Measurements from ENCODE around the gene LSM12. TPM values are rescaled to one million over a fixed set of nuclear protein-coding genes. Genes with fewer than 3 reads are reported as not detected.

The LSM12 gene
- total RNA-seq, 1 donor from 2014 or later, result 69.6 TPM

GRCh38 chr17:44008205-44008909 is 58.1 kb downstream of the LSM12 start:
- peaks cover 2% of the 10 kb centered on the region for H3K36me3 Mint-ChIP-seq
- H3K27me3 Mint-ChIP-seq (ENCODE audit: insufficient read depth, low read depth), result peaks cover 29% of the 10 kb centered on the region
- Histone ChIP-seq H3K4me2 (peak overlapping the region; percentile 84), H3K36me3 (no peaks in the 10 kb centered on the region), H3K9ac (no peak overlapping the region), H3K27ac (no peak overlapping the region), H3F3A (ENCODE audit: low read depth) (peaks cover 28% of the 10 kb centered on the region), H3K9me3 (ENCODE audit: low read depth) (no peaks in the 10 kb centered on the region), H3K4me1 (peaks cover 19% of the 10 kb centered on the region), H3K79me2 (ENCODE audit: low read depth) (no peaks in the 10 kb centered on the region), H3K27me3 (peaks cover 39% of the 10 kb centered on the region), H3K4me3 (no peak overlapping the region), H2AFZ (replicated peaks) (no peak overlapping the region), H4K20me1 (ENCODE audit: low read depth) (peaks cover 23% of the 10 kb centered on the region)
- H3K4me3 Mint-ChIP-seq, result peak overlapping the region; percentile 94
- TF ChIP-seq, protein P1, sequence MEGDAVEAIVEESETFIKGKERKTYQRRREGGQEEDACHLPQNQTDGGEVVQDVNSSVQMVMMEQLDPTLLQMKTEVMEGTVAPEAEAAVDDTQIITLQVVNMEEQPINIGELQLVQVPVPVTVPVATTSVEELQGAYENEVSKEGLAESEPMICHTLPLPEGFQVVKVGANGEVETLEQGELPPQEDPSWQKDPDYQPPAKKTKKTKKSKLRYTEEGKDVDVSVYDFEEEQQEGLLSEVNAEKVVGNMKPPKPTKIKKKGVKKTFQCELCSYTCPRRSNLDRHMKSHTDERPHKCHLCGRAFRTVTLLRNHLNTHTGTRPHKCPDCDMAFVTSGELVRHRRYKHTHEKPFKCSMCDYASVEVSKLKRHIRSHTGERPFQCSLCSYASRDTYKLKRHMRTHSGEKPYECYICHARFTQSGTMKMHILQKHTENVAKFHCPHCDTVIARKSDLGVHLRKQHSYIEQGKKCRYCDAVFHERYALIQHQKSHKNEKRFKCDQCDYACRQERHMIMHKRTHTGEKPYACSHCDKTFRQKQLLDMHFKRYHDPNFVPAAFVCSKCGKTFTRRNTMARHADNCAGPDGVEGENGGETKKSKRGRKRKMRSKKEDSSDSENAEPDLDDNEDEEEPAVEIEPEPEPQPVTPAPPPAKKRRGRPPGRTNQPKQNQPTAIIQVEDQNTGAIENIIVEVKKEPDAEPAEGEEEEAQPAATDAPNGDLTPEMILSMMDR (IDR thresholded peaks at IDR 0.05), result no peak
- no peak for TF ChIP-seq EZH2phosphoT487 (IDR thresholded peaks at IDR 0.05)
- TF ChIP-seq EZH2 (IDR thresholded peaks at IDR 0.05), result no peak
- H3K27ac Mint-ChIP-seq, result no peak overlapping the region
- H3K9me3 Mint-ChIP-seq, result no peaks in the 10 kb centered on the region
- DNase-seq (ENCODE audit: low spot score), result no peak
- peaks cover 19% of the 10 kb centered on the region for H3K4me1 Mint-ChIP-seq

DNA sequence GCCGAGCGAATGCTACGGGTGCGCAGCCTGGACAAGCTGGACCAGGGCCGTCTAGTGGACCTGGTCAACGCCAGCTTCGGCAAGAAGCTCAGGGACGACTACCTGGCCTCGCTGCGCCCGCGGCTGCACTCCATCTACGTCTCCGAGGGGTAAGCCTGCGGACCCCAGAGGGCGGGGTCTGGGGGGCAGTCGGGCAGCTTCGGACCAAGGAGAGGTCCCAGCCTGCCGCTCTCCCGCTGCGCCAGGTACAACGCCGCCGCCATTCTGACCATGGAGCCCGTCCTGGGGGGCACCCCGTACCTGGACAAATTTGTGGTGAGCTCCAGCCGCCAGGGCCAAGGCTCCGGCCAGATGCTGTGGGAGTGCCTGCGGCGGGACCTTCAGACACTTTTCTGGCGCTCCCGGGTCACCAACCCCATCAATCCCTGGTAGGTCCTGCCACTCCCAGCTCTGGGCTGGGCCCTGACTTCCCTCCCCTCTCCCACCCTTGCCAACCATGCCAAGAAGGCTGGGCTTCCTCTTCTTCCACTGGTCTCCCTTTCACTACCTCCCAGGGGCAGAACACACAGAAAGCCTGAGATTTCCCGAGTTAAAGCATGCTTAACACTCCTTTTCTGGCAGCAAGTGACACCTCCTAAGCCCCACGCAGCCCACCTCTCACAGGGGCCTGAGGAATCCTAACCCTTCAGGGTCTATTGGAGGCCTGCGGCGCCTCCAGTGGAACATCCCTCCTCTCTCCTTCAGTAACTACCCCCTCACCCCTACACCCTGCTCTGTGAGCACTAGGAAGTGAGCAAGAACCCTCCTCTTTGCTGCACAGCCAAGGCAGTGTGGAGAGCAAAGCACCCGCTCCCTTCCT is 58.9 kb downstream of the LSM12 start:
- no peak overlapping the region for H3K9ac ChIP-seq
- no peaks in the 10 kb centered on the region for H3K9me3 ChIP-seq (ENCODE audit: low read depth)
- no peaks in the 10 kb centered on the region for H3K79me2 ChIP-seq (ENCODE audit: low read depth)
- H3K27me3 Mint-ChIP-seq (ENCODE audit: insufficient read depth, low read depth), result peaks cover 31% of the 10 kb centered on the region
- H3K27ac Mint-ChIP-seq, result no peak overlapping the region
- H3K4me1 ChIP-seq, result peaks cover 19% of the 10 kb centered on the region
- H3K4me3 ChIP-seq, result peak overlapping the region; percentile 71
- peak overlapping the region; percentile 94 for H3K4me3 Mint-ChIP-seq
- TF ChIP-seq EZH2 (IDR thresholded peaks at IDR 0.05) (no peak), EZH2phosphoT487 (IDR thresholded peaks at IDR 0.05) (no peak)
- TF ChIP-seq, protein P1 (IDR thresholded peaks at IDR 0.05), result no peak
- H3K9me3 Mint-ChIP-seq, result no peaks in the 10 kb centered on the region
- H2AFZ ChIP-seq (replicated peaks), result peak overlapping the region; percentile 43
- H4K20me1 ChIP-seq (ENCODE audit: low read depth), result peaks cover 23% of the 10 kb centered on the region
- H3K27me3 ChIP-seq, result peaks cover 47% of the 10 kb centered on the region
- H3K36me3 ChIP-seq, result no peaks in the 10 kb centered on the region
- peaks cover 19% of the 10 kb centered on the region for H3K4me1 Mint-ChIP-seq
- no peak for DNase-seq (ENCODE audit: low spot score)
- no peak overlapping the region for H3K27ac ChIP-seq
- H3F3A ChIP-seq (ENCODE audit: low read depth), result peaks cover 28% of the 10 kb centered on the region
- H3K4me2 ChIP-seq, result peak overlapping the region; percentile 84
- H3K36me3 Mint-ChIP-seq, result peaks cover 2% of the 10 kb centered on the region

- H3K27me3 ChIP-seq, result peaks cover 50% of the 10 kb centered on the region
- peak overlapping the region; percentile 84 for H3K4me2 ChIP-seq
- DNase-seq (ENCODE audit: low spot score), result peak; percentile 99
- H3K79me2 ChIP-seq (ENCODE audit: low read depth), result no peaks in the 10 kb centered on the region
- Mint-ChIP-seq H3K36me3 (peaks cover 2% of the 10 kb centered on the region), H3K27ac (no peak overlapping the region), H3K9me3 (no peaks in the 10 kb centered on the region), H3K4me1 (peaks cover 19% of the 10 kb centered on the region), H3K4me3 (peak overlapping the region; percentile 94), H3K27me3 (ENCODE audit: insufficient read depth, low read depth) (peaks cover 32% of the 10 kb centered on the region)
- TF ChIP-seq, protein P1 (IDR thresholded peaks at IDR 0.05), result peak; percentile 71
- TF ChIP-seq EZH2 (IDR thresholded peaks at IDR 0.05), result no peak
- H3K36me3 ChIP-seq, result no peaks in the 10 kb centered on the region
- H3K9me3 ChIP-seq (ENCODE audit: low read depth), result no peaks in the 10 kb centered on the region
- H4K20me1 ChIP-seq (ENCODE audit: low read depth), result peaks cover 23% of the 10 kb centered on the region
- H3K4me1 ChIP-seq, result peaks cover 19% of the 10 kb centered on the region
- peak overlapping the region; percentile 60 for H2AFZ ChIP-seq (replicated peaks)
- no peak overlapping the region for H3K27ac ChIP-seq
- no peak overlapping the region for H3K9ac ChIP-seq
- H3K4me3 ChIP-seq, result peak overlapping the region; percentile 71
- peaks cover 28% of the 10 kb centered on the region for H3F3A ChIP-seq (ENCODE audit: low read depth)
Measured at GRCh38 chr17:44006598-44007345, 59.7 kb downstream of the LSM12 start.

Measured in neural progenitor cell (in vitro differentiated cells).